ENCODE measurements around the gene TSGA10IP.
A peak's percentile ranks its signal among the peaks of the same experiment; 100 is the strongest.
"Not testable (repeated sequence)": the region's sequence is repeated elsewhere in the genome, so short reads cannot be mapped to it uniquely, and the experiment has no call there.

Gene TSGA10IP

GRCh38 chr11:65947603-65948125 lies 2.4 kb downstream of the TSGA10IP start:
- DNase-seq, result no peak

GRCh38 chr11:65950711-65951110 lies 5.4 kb downstream of the TSGA10IP start:
- DNase-seq, result not testable (repeated sequence)

- not testable (repeated sequence) for DNase-seq
These were observed 6.4 kb downstream of the TSGA10IP start for GRCh38 chr11:65951641-65952040.

GRCh38 chr11:65952052-65952521 lies 6.8 kb downstream of the TSGA10IP start:
- no peak for DNase-seq

GRCh38 chr11:65953471-65953870 lies 8.2 kb downstream of the TSGA10IP start:
- no peak for DNase-seq

GRCh38 chr11:65954771-65955170 lies 9.5 kb downstream of the TSGA10IP start:
- DNase-seq, result no peak

GRCh38 chr11:65958291-65958690 lies 13.0 kb downstream of the TSGA10IP start:
- DNase-seq, result no peak

- no peak for DNase-seq
These were observed 13.6 kb downstream of the TSGA10IP start for GRCh38 chr11:65958774-65959420.

- DNase-seq, result peak; percentile 38
These were observed 15.6 kb downstream of the TSGA10IP start for GRCh38 chr11:65960824-65961266.

GRCh38 chr11:65961267-65962140 lies 16.2 kb downstream of the TSGA10IP start, which contains the start of gene SART1:
Gene SART1 (plus strand): TSS chr11:65961734. CDS start chr11:65961781, 47 bp downstream.
- peak; percentile 98 for DNase-seq

- no peak for DNase-seq
These were observed 16.9 kb downstream of the TSGA10IP start for GRCh38 chr11:65962141-65962564.

- DNase-seq, result no peak
These were observed 19.6 kb downstream of the TSGA10IP start for GRCh38 chr11:65964906-65965305.

- no peak for DNase-seq
These were observed 20.9 kb downstream of the TSGA10IP start for GRCh38 chr11:65965986-65966762.

GRCh38 chr11:65967329-65967934 lies 22.2 kb downstream of the TSGA10IP start:
- no peak for DNase-seq

- DNase-seq, result no peak
These were observed 23.6 kb downstream of the TSGA10IP start for GRCh38 chr11:65968600-65969482.

- DNase-seq, result no peak
These were observed 26.8 kb downstream of the TSGA10IP start for GRCh38 chr11:65972116-65972515.

- DNase-seq, result no peak
These were observed 28.3 kb downstream of the TSGA10IP start for GRCh38 chr11:65973439-65974110.

GRCh38 chr11:65975771-65976170 lies 30.5 kb downstream of the TSGA10IP start:
- no peak for DNase-seq

- no peak for DNase-seq
These were observed 31.2 kb downstream of the TSGA10IP start for GRCh38 chr11:65976216-65977176.
